IPS-20b (cell line): ENCODE data around the gene EMILIN2.

Source experiments
- H3K27ac ChIP-seq: one replicate; pipeline ENCODE4 v1.5.1; 2013; ENCODE audit warnings: low read length
- H3K27me3 ChIP-seq: 2 replicates; pipeline ENCODE4 v1.6.1; 2013; ENCODE audit warnings: mild to moderate bottlenecking, low read length, inconsistent platforms; ENCODE audit not compliant: insufficient read depth
- H3K36me3 ChIP-seq: 2 replicates; pipeline ENCODE4 v1.6.1; 2013; ENCODE audit warnings: low read depth, mild to moderate bottlenecking, inconsistent platforms, low read length, moderate library complexity; ENCODE audit not compliant: insufficient read depth
- H3K4me1 ChIP-seq: 2 replicates; pipeline ENCODE4 v1.6.1; 2013; ENCODE audit warnings: mild to moderate bottlenecking, control low read depth, inconsistent platforms, low read length, moderate library complexity; ENCODE audit not compliant: insufficient read depth
- H3K4me3 ChIP-seq: 2 replicates; pipeline ENCODE4 v1.5.1; 2013; ENCODE audit warnings: mild to moderate bottlenecking, low read length, inconsistent platforms
- H3K9ac ChIP-seq: 2 replicates; pipeline ENCODE4 v1.6.1; 2013; ENCODE audit warnings: low read depth, mild to moderate bottlenecking, inconsistent platforms, low read length, moderate library complexity
- H3K9me3 ChIP-seq: 2 replicates; pipeline ENCODE4 v1.6.1; 2013; ENCODE audit warnings: mild to moderate bottlenecking, low read depth, low read length, inconsistent platforms; ENCODE audit not compliant: insufficient read depth

Gene EMILIN2

GRCh38 chr18:2880473-2880872, 33.7 kb downstream of the EMILIN2 start:
- no peak overlapping the region for H3K27ac ChIP-seq
- 0 out of 2 replicates have a peak, but pooled peaks cover 4% of the 10 kb centered on the region for H3K4me1 ChIP-seq
- H3K36me3 ChIP-seq = no peaks in the 10 kb centered on the region
- H3K4me3 ChIP-seq = no peak overlapping the region
- no peaks in the 10 kb centered on the region for H3K27me3 ChIP-seq
- no peak overlapping the region for H3K9ac ChIP-seq
- no peaks in the 10 kb centered on the region for H3K9me3 ChIP-seq

GRCh38 chr18:2881088-2881839, 34.5 kb downstream of the EMILIN2 start:
- H3K4me1 ChIP-seq = 0 out of 2 replicates have a peak, but pooled peaks cover 4% of the 10 kb centered on the region
- H3K4me3 ChIP-seq = no peak overlapping the region
- no peaks in the 10 kb centered on the region for H3K9me3 ChIP-seq
- no peak overlapping the region for H3K27ac ChIP-seq
- no peaks in the 10 kb centered on the region for H3K27me3 ChIP-seq
- no peak overlapping the region for H3K9ac ChIP-seq
- no peaks in the 10 kb centered on the region for H3K36me3 ChIP-seq

- Histone ChIP-seq H3K4me1 (0 out of 2 replicates have a peak, but pooled peaks cover 4% of the 10 kb centered on the region), H3K27me3 (no peaks in the 10 kb centered on the region), H3K9ac (no peak overlapping the region), H3K27ac (no peak overlapping the region), H3K4me3 (no peak overlapping the region), H3K36me3 (no peaks in the 10 kb centered on the region), H3K9me3 (no peaks in the 10 kb centered on the region)
These were observed 35.0 kb downstream of the EMILIN2 start for GRCh38 chr18:2881840-2882195.

GRCh38 chr18:2882201-2882600, 35.4 kb downstream of the EMILIN2 start:
- Histone ChIP-seq H3K4me1 (0 out of 2 replicates have a peak, but pooled peaks cover 4% of the 10 kb centered on the region), H3K9me3 (no peaks in the 10 kb centered on the region), H3K4me3 (no peak overlapping the region), H3K27ac (no peak overlapping the region), H3K27me3 (no peaks in the 10 kb centered on the region), H3K36me3 (no peaks in the 10 kb centered on the region), H3K9ac (no peak overlapping the region)

GRCh38 chr18:2883076-2883735, 36.4 kb downstream of the EMILIN2 start:
- 0 out of 2 replicates have a peak, but pooled peaks cover 4% of the 10 kb centered on the region for H3K4me1 ChIP-seq
- H3K9me3 ChIP-seq = no peaks in the 10 kb centered on the region
- no peaks in the 10 kb centered on the region for H3K36me3 ChIP-seq
- H3K9ac ChIP-seq = no peak overlapping the region
- no peak overlapping the region for H3K4me3 ChIP-seq
- no peaks in the 10 kb centered on the region for H3K27me3 ChIP-seq
- H3K27ac ChIP-seq = no peak overlapping the region

- H3K27ac ChIP-seq = no peak overlapping the region
- no peaks in the 10 kb centered on the region for H3K9me3 ChIP-seq
- no peak overlapping the region for H3K9ac ChIP-seq
- no peaks in the 10 kb centered on the region for H3K27me3 ChIP-seq
- H3K36me3 ChIP-seq = no peaks in the 10 kb centered on the region
- 0 out of 2 replicates have a peak, but pooled peaks cover 4% of the 10 kb centered on the region for H3K4me1 ChIP-seq
- no peak overlapping the region for H3K4me3 ChIP-seq
These were observed 38.0 kb downstream of the EMILIN2 start for GRCh38 chr18:2884706-2885285.

- Histone ChIP-seq H3K36me3 (no peaks in the 10 kb centered on the region), H3K9me3 (no peaks in the 10 kb centered on the region), H3K9ac (no peak overlapping the region), H3K4me1 (no peaks in the 10 kb centered on the region), H3K4me3 (no peak overlapping the region), H3K27ac (no peak overlapping the region), H3K27me3 (no peaks in the 10 kb centered on the region)
These were observed 40.7 kb downstream of the EMILIN2 start for GRCh38 chr18:2887470-2887869.

GRCh38 chr18:2889761-2890192, 43.0 kb downstream of the EMILIN2 start:
- H3K9me3 ChIP-seq = no peaks in the 10 kb centered on the region
- H3K4me1 ChIP-seq = no peaks in the 10 kb centered on the region
- H3K27ac ChIP-seq = no peak overlapping the region
- no peak overlapping the region for H3K9ac ChIP-seq
- H3K36me3 ChIP-seq = no peaks in the 10 kb centered on the region
- H3K4me3 ChIP-seq = no peak overlapping the region
- H3K27me3 ChIP-seq = no peaks in the 10 kb centered on the region

GRCh38 chr18:2890606-2891005, 43.8 kb downstream of the EMILIN2 start:
- H3K4me1 ChIP-seq = no peaks in the 10 kb centered on the region
- H3K9ac ChIP-seq = no peak overlapping the region
- no peaks in the 10 kb centered on the region for H3K36me3 ChIP-seq
- H3K4me3 ChIP-seq = no peak overlapping the region
- H3K27ac ChIP-seq = no peak overlapping the region
- no peaks in the 10 kb centered on the region for H3K27me3 ChIP-seq
- no peaks in the 10 kb centered on the region for H3K9me3 ChIP-seq

- no peaks in the 10 kb centered on the region for H3K27me3 ChIP-seq
- no peak overlapping the region for H3K9ac ChIP-seq
- no peak overlapping the region for H3K4me3 ChIP-seq
- no peaks in the 10 kb centered on the region for H3K36me3 ChIP-seq
- no peaks in the 10 kb centered on the region for H3K9me3 ChIP-seq
- no peak overlapping the region for H3K27ac ChIP-seq
- no peaks in the 10 kb centered on the region for H3K4me1 ChIP-seq
These were observed 45.0 kb downstream of the EMILIN2 start for GRCh38 chr18:2891526-2892431.

GRCh38 chr18:2893056-2893455, 46.2 kb downstream of the EMILIN2 start:
- Histone ChIP-seq H3K9ac (no peak overlapping the region), H3K27me3 (no peaks in the 10 kb centered on the region), H3K27ac (no peak overlapping the region), H3K4me1 (no peaks in the 10 kb centered on the region), H3K4me3 (no peak overlapping the region), H3K9me3 (no peaks in the 10 kb centered on the region), H3K36me3 (no peaks in the 10 kb centered on the region)
